NCI-H460 (cell line): ENCODE results near the gene NID2. TPM values are rescaled to one million over a fixed set of nuclear protein-coding genes. Genes with fewer than 3 reads are reported as not detected.
A peak's percentile ranks its signal among the peaks of the same experiment; 100 is the strongest.

Source experiments
- DNase-seq: peaks from one replicate; pipeline ENCODE4 v3.0.0-alpha.2; 2016; ENCODE audit warnings: low read depth; ENCODE audit errors: extremely low read depth
- total RNA-seq: library from RNA; depleted of rRNA; stranded (reverse); fragments of >200 nt; shearing (Covaris generic); gene quantifications from 2 replicates; pipeline ENCODE4 v1.2.3, GENCODE V29; 2014

NID2 gene
- total RNA-seq, 1 experiment from 2014 or later, result 63.2 TPM

GRCh38 chr14:52005625-52006024, 63.2 kb downstream of the NID2 start:
- no peak for DNase-seq

DNA sequence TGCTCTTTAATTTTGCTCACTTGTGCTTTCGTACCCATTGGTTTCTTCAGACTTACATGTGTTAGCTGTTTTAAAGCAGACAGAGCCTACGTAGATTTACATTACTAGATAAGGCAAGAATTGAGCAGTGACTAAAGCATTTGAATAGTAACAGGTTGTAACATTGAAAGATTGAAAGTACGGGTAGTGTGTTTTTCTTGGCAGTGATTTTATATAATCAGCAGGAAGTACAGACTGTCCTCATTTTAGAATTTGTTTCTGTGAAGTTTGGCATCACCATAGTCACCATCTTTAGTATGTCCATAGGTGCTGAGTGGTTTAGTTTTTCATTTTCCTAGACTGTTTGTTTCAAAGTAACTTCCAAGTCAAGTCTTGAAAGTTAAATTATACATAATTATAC, 65.5 kb downstream of the NID2 start:
- no peak for DNase-seq

DNA sequence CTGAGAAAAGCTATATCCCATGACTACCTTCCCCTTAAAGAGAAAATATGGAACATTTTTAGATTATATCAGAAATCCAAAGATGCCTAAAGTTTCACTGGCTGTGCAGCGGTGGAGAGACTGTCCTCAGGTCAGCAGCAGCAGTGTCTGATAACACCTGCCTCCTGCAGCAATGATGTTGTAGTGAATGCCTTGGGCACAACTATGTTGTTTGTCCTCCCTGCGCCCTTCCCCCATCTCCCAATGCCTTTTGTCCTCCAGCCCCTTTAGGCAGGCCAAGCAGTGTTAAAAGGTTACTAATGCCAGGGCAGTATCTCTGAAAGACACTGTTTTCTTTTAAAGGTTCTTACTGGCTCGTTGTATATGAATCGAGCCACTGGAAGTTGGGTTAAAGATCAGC, 66.3 kb downstream of the NID2 start:
- no peak for DNase-seq

DNA sequence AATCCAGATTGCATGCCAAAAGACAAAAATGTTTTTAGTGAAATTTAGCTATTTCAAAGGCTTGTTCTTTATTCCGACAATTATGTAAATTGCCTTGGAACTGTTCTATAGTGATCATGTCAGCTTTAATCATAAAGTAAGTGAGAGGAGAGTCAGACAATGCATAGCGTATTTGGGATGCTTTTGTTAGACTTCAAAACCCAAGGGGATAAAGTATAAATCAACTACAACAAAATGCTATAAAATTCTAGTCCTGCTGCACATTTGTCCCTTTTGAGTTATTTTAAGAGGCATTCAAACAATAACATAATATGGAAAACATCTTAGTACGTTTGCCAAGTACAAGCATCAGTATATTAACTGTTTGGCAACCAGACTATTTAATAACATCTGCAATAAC, 68.2 kb downstream of the NID2 start:
- DNase-seq, result no peak

- no peak for DNase-seq
Observed at GRCh38 chr14:52000019-52000582, 68.8 kb downstream of the NID2 start.

GRCh38 chr14:51999084-51999483, 69.8 kb downstream of the NID2 start:
- DNase-seq, result no peak

DNA sequence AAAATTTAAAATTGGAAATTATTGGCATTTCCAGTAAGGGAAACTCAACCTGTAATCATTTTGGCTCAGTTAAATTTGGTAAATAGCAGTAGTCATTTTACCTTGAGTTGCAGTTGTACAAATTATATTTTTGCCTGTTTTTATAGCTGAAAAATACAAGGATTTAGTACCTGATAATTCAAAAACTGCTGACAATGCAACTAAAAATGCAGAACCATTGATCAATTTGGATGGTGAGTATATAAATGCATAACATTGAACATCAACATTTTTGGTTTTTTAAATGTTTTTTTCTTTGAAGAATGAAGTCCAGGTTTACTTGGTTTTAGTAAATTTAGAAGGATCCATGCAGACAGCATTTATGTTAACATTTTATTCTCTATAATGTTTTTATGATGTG, 70.5 kb downstream of the NID2 start:
- DNase-seq, result no peak

- DNase-seq, result peak; percentile 44
Observed at GRCh38 chr14:51996148-51996746, 72.6 kb downstream of the NID2 start.

DNA sequence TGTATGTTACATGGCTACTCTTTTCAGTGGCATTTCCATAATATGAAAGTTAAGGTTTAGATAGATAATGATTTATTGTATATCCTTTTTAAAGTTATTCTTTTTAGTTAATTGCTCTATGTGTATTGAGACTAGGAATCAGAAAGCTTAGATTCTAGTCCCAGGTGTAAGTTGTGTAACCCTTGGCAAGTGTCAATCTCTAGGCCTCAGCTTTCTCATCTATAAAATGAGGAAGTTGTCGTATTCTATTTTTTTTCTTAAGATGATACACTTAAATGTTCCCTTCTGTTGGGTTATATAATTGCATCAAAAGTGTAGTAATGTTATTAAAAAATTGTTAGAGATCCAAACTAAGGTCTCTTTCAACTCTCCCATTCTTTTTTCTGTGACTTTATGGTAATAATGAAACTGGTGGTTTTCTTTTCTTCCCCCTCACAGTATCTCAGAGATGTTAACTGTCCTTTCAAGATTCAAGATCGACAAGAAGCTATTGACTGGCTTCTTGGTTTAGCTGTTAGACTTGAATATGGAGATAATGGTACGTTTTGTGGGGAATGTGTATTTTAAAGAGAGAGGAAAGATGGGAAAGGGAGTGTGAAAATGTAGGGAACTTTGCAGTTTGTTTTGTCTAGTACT, 75.5 kb downstream of the NID2 start:
- DNase-seq, result no peak

GRCh38 chr14:51990488-51990887, 78.4 kb downstream of the NID2 start:
- DNase-seq, result no peak

- DNase-seq, result peak; percentile 88
Observed at GRCh38 chr14:51989293-51990234, 79.3 kb downstream of the NID2 start, which contains the start of gene RTRAF. RTRAF (plus strand) TSS chr14:51989546; CDS start chr14:51989640, 94 bp downstream.

DNA sequence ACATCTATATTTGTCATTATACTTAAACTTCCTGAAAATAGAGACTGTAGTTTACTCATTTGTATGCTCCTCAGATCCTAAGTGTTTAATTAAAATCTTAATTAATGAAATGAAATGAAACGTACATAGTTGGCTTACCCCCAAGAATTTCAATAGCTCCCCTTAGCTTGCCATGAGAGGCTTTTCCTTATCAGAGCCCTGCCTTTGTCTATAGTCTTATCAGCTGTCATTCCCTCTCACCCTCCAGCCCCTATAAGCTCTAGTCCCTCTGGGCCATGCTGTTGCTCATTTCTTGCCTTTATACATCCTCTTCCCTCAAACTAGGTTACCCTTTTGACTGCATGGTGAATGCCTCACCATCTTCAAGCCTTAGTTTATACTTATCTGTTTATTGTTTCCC, 80.6 kb downstream of the NID2 start:
- no peak for DNase-seq

- DNase-seq, result no peak
Observed at GRCh38 chr14:51981218-51981854, 87.5 kb downstream of the NID2 start.

- peak; percentile 78 for DNase-seq
Observed at GRCh38 chr14:51979088-51979709, 89.7 kb downstream of the NID2 start.

DNA sequence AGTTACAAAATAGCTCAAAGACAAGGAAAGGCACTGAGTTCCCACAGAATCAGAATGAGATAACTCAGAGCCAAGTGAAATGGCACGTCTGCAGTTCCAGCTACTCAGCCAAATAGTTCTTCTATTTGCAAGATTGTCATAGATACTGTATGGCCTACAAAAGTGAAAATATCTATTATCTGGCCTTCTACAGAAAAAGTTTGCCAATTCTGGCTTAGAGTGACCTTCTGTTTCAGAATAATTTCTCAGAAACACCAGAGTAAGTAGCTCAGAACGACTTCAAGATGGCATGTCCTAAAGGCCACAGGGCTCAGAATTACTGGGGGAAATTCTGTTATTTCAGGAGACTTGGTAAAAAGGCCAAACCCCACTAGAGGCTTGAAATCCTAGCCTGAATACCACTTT, 90.2 kb downstream of the NID2 start:
- no peak for DNase-seq

- DNase-seq, result no peak
Observed at GRCh38 chr14:51977075-51977474, 91.8 kb downstream of the NID2 start.

DNA sequence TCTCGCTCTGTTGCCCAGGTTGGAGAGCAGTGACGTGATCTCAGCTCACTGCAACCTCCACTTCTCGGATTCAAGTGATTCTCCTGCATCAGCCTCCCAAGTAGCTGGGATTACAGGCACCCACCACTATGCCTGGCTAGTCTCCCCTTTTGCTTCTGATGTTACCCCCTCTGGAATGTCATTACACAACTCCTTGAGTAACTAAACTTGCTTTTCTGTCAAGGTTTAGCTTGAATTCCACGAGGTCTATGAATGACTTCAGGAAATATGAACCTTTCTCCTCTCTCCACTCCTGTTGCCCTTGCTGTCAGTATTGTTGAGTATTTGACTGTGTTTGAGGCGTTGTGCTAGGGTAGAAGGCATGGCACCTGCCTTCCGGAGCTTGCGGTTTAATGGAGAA, 96.3 kb downstream of the NID2 start:
- no peak for DNase-seq

DNA sequence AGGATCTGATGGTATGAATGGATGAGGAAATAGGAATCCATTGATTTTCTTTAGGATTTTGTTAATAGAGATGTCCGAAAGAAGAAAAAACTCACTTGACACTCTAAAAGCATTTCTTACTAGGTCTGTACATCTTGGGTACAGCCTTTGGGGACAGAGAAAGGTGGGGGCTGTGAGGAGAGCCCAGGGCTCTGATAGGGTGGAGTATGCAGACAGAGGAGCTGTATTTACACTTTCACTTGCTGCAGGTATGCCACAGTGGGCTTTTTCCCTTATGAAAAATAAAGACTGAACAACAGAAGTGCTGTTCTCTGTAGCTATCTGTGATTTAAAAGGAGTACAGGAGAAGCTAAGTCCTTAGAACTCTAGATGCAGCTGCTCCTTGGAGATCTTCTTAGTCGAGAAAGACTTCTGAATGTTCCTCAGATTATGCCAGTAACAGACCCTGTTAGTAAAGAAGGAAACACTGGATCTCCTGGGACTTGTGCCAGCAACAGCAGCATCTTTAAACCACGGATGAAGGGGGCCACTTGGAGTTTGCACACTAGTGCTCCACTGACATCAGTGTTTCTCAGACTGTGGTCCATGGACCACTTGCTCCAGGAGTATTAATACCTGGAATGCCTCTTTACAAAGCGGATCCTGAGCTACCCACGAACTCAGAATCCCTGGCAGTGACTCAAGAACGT, 98.9 kb downstream of the NID2 start:
- no peak for DNase-seq

GRCh38 chr14:51967521-51967920, 101.3 kb downstream of the NID2 start:
- no peak for DNase-seq

DNA sequence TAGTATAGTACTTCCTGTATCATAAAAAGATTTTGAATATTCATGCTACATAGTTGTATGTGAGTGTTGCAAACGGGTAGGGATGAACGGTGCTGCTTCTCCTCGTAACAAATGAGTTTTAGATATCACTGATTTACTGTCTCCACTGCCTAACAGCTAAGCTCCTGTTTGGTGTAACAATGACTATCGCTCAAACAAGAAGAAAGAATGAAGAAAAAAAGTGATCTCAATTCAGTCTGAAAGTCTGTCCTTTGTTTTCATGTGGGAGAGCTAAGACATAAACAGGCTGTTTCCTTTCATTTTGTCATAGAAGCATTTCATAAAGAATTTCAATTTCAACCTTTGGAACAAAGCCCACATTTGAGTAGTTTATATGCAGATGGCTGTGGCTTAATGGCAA, 105.6 kb downstream of the NID2 start:
- no peak for DNase-seq
